ENCODE results near the gene TRIP4. TPM values are rescaled to one million over a fixed set of nuclear protein-coding genes. Genes with fewer than 3 reads are reported as not detected.

Gene TRIP4
- total and polyA plus RNA-seq, 9 of the 15 experiments (the other 6 are each of a cell fraction or from before 2014, with no cell fraction given) = 7.6 to 23.3 (median 16.7) TPM

GRCh38 chr15:64438653-64439447 lies 51.2 kb downstream of the TRIP4 start (continued):
- TF ChIP-seq FOXP4 (CRISPR knock-in tag; IDR thresholded peaks at IDR 0.05; ENCODE audit: borderline replicate concordance) = no peak
- no peak for TF ChIP-seq MYBL2 (IDR thresholded peaks at IDR 0.05; ENCODE audit: low read depth)
- TF ChIP-seq MYBL2 (CRISPR knock-in tag; IDR thresholded peaks at IDR 0.05; ENCODE audit: borderline replicate concordance) = no peak
- TF ChIP-seq FOXM1 (IDR thresholded peaks at IDR 0.05; ENCODE audit: low read depth) = peak; percentile 91
- no peak for TF ChIP-seq FOXM1 (CRISPR knock-in tag; IDR thresholded peaks at IDR 0.05; ENCODE audit: low read depth)
- no peak for TF ChIP-seq HIVEP1 (CRISPR knock-in tag; IDR thresholded peaks at IDR 0.05)
- peak; percentile 71; the same call in 1 of the 2 replicates for TF ChIP-seq CREM (IDR thresholded peaks at IDR 0.05; ENCODE audit: low read depth)
- TF ChIP-seq ZBTB17 (CRISPR knock-in tag; IDR thresholded peaks at IDR 0.05) = no peak
- TF ChIP-seq ATF3 (IDR thresholded peaks at IDR 0.05) = no peak
- no peak for TF ChIP-seq ATF3 (CRISPR knock-in tag; conservative IDR thresholded peaks at IDR 0.05)
- TF ChIP-seq CCNT2 (IDR thresholded peaks at IDR 0.05; ENCODE audit: borderline replicate concordance, extremely low read depth, insufficient read length, low read depth, low read length) = peak; percentile 96
- no peak for TF ChIP-seq CBX3 (IDR thresholded peaks at IDR 0.05; ENCODE audit: borderline replicate concordance in 1 of 2, low read length in 2 of 2)
- TF ChIP-seq HDAC6 (IDR thresholded peaks at IDR 0.05; ENCODE audit: low read depth, low read length) = no peak
- no peak for TF ChIP-seq ZBTB49 (CRISPR knock-in tag; IDR thresholded peaks at IDR 0.05; ENCODE audit: borderline replicate concordance)
- peak; percentile 50; the same call in 1 of the 2 replicates for TF ChIP-seq ZNF239 (CRISPR knock-in tag; IDR thresholded peaks at IDR 0.05)
- no peak for TF ChIP-seq RERE (CRISPR knock-in tag; IDR thresholded peaks at IDR 0.05; ENCODE audit: borderline replicate concordance)

Data from K562 (cell line).